Stimulated activated CD8-positive, alpha-beta memory T cell treated with anti-CD3 and anti-CD28 coated beads, Interleukin-7, amount 100 ng/mL, for 1 hour (primary cell): ENCODE data around the gene PWWP2B.
"Not testable (repeated sequence)": the region's sequence is repeated elsewhere in the genome, so short reads cannot be mapped to it uniquely, and the experiment has no call there.

Experiments used
- DNase-seq, 2 donors: peaks; one replicate each; pipeline ENCODE4 v3.0.0-alpha.2; 2020; ENCODE audit warnings: low read depth in 2 of 2

PWWP2B gene

GRCh38 chr10:132363921-132364593 is 32.9 kb upstream of the PWWP2B start:
- no peak for DNase-seq

GRCh38 chr10:132364594-132364970 is 32.4 kb upstream of the PWWP2B start:
- no peak for DNase-seq

GRCh38 chr10:132365102-132365501 is 31.9 kb upstream of the PWWP2B start:
- DNase-seq: no peak

GRCh38 chr10:132366006-132366405 is 31.0 kb upstream of the PWWP2B start:
- DNase-seq: no peak

GRCh38 chr10:132366499-132366898 is 30.5 kb upstream of the PWWP2B start:
- DNase-seq: no peak

- DNase-seq: no peak
Measured at GRCh38 chr10:132368391-132368790, 28.6 kb upstream of the PWWP2B start.

- no peak for DNase-seq
Measured at GRCh38 chr10:132368881-132369635, 27.9 kb upstream of the PWWP2B start.

GRCh38 chr10:132369636-132370185 is 27.3 kb upstream of the PWWP2B start:
- DNase-seq: no peak

- no peak for DNase-seq
Measured at GRCh38 chr10:132370426-132371340, 26.3 kb upstream of the PWWP2B start.

GRCh38 chr10:132371641-132372081 is 25.3 kb upstream of the PWWP2B start:
- DNase-seq: no peak

GRCh38 chr10:132372516-132373095 is 24.4 kb upstream of the PWWP2B start:
- no peak for DNase-seq

- DNase-seq: no peak
Measured at GRCh38 chr10:132373241-132373955, 23.6 kb upstream of the PWWP2B start.

- DNase-seq: no peak
Measured at GRCh38 chr10:132374176-132374575, 22.8 kb upstream of the PWWP2B start.

GRCh38 chr10:132374612-132375011 is 22.4 kb upstream of the PWWP2B start:
- DNase-seq: no peak

GRCh38 chr10:132375116-132375794 is 21.7 kb upstream of the PWWP2B start:
- DNase-seq: no peak

GRCh38 chr10:132375795-132376297 is 21.2 kb upstream of the PWWP2B start:
- DNase-seq: no peak

GRCh38 chr10:132376394-132376851 is 20.6 kb upstream of the PWWP2B start:
- DNase-seq: no peak

GRCh38 chr10:132377326-132377725 is 19.7 kb upstream of the PWWP2B start:
- DNase-seq: no peak

- not testable (repeated sequence) for DNase-seq
Measured at GRCh38 chr10:132379026-132379425, 18.0 kb upstream of the PWWP2B start.

- not testable (repeated sequence) for DNase-seq
Measured at GRCh38 chr10:132380986-132381385, 16.0 kb upstream of the PWWP2B start.
